Activated CD4-positive, CD25-positive, alpha-beta regulatory T cell treated with anti-CD3 and anti-CD28 coated beads, Interleukin-2, amount 50 U/mL, for 24 hours (primary cell): ENCODE results near the gene SOX21.

ENCODE experiments used
- ATAC-seq, 2 donors: fragments of 150-1000 bp; cut with Tn5 transposase; one replicate each; pipeline ENCODE4 v1.10.0; 2021; ENCODE audit warnings: mild to moderate bottlenecking in 1 of 2, moderate library complexity in 1 of 2

SOX21 gene

DNA sequence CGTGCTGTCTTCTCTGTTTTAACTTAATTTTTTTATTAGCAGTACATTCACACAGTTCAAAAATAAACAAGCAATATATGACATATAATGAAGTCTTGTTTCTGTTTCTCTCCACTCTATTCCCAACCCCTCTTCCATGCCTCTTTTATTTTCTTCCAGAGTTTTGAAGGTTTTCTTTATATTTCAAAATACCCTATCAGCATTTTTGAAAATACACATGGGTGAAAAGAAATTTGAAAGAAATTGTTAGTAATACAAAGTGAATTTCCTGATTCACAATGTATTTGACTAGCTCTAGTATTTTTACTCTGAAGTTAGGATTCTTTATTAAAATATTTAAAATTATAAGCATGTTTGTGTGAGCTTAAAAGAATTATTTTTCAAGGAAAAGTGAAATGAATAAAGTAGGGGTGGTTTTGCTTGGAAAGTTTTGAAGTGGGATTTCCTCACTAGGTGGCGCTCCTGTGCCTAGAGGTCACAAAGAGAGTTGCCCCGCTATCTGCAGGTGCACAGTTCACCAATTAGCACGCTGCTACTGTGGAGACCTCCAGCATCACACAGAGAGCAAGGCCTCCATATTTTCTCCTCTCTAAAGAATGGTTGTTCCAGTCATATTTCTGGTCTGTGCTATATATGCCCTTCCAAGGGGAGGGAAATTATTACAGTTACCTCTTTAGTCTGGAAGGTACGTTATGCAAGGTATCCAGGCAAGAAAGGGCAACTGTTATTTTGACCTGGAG, 37.6 kb downstream of the SOX21 start:
- peak in 1 of 2 donors; percentile 24 for ATAC-seq

- no peak for ATAC-seq
Observed at GRCh38 chr13:94673851-94674250, 38.5 kb downstream of the SOX21 start.

DNA sequence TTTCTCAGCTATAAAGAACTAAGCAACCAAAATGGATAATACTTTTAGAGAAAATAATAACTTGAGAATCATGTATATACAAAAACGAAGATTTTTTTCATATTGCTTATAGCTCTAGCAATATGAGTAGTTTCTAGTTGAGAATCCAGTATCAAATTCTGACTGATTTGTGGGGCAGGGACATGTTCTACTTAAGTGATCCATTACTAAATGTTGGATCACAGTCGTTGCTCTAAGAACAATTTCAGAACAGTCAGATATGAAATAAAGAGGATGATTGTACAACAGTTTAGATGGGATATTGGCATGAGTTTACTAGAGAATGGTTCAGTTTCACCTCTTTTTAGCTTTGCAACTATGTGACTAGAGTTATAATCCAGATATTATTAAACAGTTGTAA, 39.9 kb downstream of the SOX21 start:
- no peak for ATAC-seq

DNA sequence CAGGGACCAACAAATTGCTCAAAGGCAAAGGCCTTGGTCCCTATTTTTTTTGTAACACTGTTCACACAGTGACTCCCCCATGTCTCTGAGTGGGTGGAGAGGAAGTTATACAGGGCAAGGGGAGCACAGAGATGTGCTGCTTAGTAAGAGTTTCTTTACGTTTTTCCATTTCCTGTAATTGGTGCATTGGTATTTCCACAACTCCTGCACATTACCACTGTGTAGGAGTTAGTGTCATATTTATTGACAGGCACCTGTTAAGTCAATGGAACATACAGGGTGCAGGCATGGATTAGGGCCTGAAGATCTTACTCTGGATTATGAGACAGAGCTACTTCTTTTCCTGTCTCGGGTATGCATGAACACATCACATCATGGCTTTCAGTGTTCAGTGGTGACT, 45.2 kb downstream of the SOX21 start:
- ATAC-seq: peak; percentile 56 to 62

DNA sequence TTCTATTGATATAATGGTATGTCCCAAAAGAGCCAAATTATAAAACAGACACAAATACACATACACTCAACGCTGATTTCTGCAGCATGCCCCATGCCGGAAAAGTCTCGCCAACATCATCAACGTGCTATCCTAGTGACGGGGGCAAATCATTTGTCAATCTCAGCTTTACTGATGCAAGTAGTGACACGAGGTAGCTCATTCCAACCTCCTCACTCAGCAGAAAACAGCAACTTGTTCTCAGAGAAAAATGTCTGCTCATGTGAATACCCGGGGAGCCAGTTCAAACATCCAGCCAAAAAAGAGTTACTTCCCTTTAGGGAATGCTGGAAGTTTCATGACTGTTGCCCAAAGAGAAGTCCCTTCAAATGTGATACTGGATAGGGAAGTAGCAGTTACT, 46.3 kb downstream of the SOX21 start:
- ATAC-seq: no peak

- no peak for ATAC-seq
Observed at GRCh38 chr13:94664889-94665288, 47.5 kb downstream of the SOX21 start.

- no peak for ATAC-seq
Observed at GRCh38 chr13:94662274-94662945, 49.9 kb downstream of the SOX21 start.

DNA sequence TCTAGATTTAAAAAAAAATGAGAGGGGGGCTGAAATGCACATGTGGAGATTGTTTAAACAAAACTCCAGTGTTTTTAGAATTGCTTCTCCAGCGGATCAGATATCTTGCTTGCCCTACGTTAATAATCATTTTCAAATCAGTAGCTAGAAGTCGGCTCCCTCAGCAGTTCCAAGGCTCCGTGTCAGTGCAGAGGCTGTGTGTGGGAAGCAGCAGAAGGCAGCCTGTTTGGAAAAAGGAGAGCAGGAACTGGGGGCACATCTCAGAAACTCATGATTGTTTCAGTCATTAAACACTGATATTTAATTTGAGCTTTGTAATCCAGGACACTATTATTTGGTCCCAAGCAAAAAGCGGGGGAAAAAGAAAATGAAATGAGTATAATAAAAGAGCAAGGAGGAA, 50.9 kb downstream of the SOX21 start:
- ATAC-seq: no peak

DNA sequence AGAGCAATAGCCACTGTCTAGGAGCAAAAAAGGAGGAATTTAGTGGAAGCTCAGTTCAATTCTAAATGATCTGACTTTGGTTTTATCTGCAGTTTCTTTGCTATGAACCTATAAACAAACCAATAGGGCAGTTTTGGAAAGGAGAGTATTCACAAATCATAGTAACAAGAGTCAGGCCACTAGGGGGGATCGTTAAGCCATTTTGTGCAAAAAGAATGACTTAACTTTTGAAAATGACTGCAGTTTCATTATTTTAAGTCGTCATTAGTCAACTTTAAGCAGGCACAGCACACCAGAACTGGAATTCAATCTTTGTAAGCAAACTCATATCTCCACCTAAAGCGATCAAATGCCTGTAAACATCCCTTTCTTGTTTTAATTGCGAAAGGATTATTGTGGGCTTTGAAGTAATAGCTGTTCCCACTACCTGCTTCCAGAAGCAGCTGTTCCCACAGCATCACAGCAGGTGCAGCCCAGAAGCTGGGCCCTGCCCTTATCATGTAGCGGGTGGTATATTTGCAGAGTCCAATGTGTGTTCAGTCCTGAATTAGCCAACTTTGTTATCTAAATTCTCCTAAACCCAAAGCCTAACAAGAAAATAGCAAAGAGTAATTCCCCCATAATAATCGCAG, 51.5 kb downstream of the SOX21 start:
- ATAC-seq: no peak
